Measurements from ENCODE around the gene PAX5.

PAX5 gene

GRCh38 chr9:37010180-37010579 lies 23.9 kb downstream of the PAX5 start:
- TF ChIP-seq REST (IDR thresholded peaks at IDR 0.05; ENCODE audit: insufficient read depth in 1 of 2, low read depth in 2 of 2, low read length in 2 of 2) (no peak), FOXP2 (optimal IDR thresholded peaks at IDR 0.05; ENCODE audit: borderline replicate concordance, extremely low read depth, extremely low read length, insufficient read depth) (no peak), TAF1 (IDR thresholded peaks at IDR 0.05; ENCODE audit: borderline replicate concordance, insufficient read depth, low read length) (no peak), POLR2AphosphoS5 (IDR thresholded peaks at IDR 0.05; ENCODE audit: low read depth, low read length) (no peak), SIN3A (IDR thresholded peaks at IDR 0.05; ENCODE audit: borderline replicate concordance, insufficient read depth, low read length) (no peak)

DNA sequence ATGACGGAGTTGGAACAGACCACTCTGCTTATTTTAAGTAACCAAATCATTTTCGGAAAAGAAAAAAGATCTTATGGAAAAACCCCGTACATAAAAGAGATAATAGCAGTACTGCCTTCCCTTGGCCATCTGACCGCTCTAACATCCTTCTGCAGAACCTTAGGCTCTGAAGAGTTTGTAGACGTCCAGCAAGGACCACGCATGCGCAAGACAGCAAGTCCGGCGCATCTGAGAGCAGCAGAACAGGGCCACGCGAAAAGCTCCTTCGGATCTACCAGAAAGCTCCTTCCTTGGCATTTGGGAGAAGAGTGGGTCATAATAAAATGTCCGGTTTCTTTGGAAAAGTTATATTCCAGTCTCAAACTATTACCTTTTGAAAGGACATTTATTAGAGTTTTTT lies 26.8 kb downstream of the PAX5 start:
- TF ChIP-seq FOXP2 (optimal IDR thresholded peaks at IDR 0.05; ENCODE audit: borderline replicate concordance, extremely low read depth, extremely low read length, insufficient read depth) (no peak), POLR2AphosphoS5 (IDR thresholded peaks at IDR 0.05; ENCODE audit: low read depth, low read length) (no peak), SIN3A (IDR thresholded peaks at IDR 0.05; ENCODE audit: borderline replicate concordance, insufficient read depth, low read length) (no peak), TAF1 (IDR thresholded peaks at IDR 0.05; ENCODE audit: borderline replicate concordance, insufficient read depth, low read length) (no peak), REST (IDR thresholded peaks at IDR 0.05; ENCODE audit: insufficient read depth in 1 of 2, low read depth in 2 of 2, low read length in 2 of 2) (no peak)

DNA sequence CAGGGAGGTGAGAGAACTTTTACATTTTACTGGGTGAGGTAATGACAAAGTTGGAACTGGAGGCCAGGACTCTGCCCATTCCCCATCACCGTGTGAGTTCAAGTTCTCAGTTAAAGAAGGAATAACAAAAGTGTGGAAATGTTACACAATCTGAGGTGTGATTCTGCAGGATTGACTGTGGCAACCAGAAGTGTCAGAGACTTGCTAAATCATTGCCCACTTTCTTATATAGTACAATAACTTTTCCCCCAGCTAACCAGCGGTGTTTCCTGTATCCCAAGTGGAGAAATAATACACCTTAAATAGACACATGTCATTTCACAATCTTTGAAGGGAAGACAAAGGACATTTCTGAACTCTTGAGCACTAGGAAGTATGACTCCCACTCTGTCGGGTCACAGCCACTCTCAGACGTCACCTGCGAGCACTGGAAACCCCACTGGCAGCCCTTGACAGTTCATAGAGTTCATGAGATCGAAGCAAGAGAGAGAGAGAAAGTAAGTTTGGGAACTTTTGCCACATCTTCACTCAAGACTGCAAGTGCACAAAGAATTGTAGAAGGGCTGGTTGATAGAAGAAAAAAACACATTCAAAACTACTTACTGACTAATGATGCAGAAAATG lies 28.4 kb downstream of the PAX5 start:
- no peak for TF ChIP-seq REST (IDR thresholded peaks at IDR 0.05; ENCODE audit: insufficient read depth in 1 of 2, low read depth in 2 of 2, low read length in 2 of 2)
- no peak for TF ChIP-seq FOXP2 (optimal IDR thresholded peaks at IDR 0.05; ENCODE audit: borderline replicate concordance, extremely low read depth, extremely low read length, insufficient read depth)
- no peak for TF ChIP-seq TAF1 (IDR thresholded peaks at IDR 0.05; ENCODE audit: borderline replicate concordance, insufficient read depth, low read length)
- no peak for TF ChIP-seq POLR2AphosphoS5 (IDR thresholded peaks at IDR 0.05; ENCODE audit: low read depth, low read length)
- no peak for TF ChIP-seq SIN3A (IDR thresholded peaks at IDR 0.05; ENCODE audit: borderline replicate concordance, insufficient read depth, low read length)

- TF ChIP-seq SIN3A (IDR thresholded peaks at IDR 0.05; ENCODE audit: borderline replicate concordance, insufficient read depth, low read length) (no peak), FOXP2 (optimal IDR thresholded peaks at IDR 0.05; ENCODE audit: borderline replicate concordance, extremely low read depth, extremely low read length, insufficient read depth) (no peak), REST (IDR thresholded peaks at IDR 0.05; ENCODE audit: insufficient read depth in 1 of 2, low read depth in 2 of 2, low read length in 2 of 2) (no peak), TAF1 (IDR thresholded peaks at IDR 0.05; ENCODE audit: borderline replicate concordance, insufficient read depth, low read length) (no peak), POLR2AphosphoS5 (IDR thresholded peaks at IDR 0.05; ENCODE audit: low read depth, low read length) (no peak)
Observed at GRCh38 chr9:37004424-37004935, 29.6 kb downstream of the PAX5 start.

Data from PFSK-1 (cell line).